ENCODE data around the gene ST7. TPM values are rescaled to one million over a fixed set of nuclear protein-coding genes. Genes with fewer than 3 reads are reported as not detected.

ST7 gene
- total and polyA plus RNA-seq, 2 experiments from 2014 or later = 9.9 to 18.3 TPM

GRCh38 chr7:117053432-117053831 lies 100.1 kb downstream of the ST7 start:
- Histone ChIP-seq H4K20me1 (replicated peaks; ENCODE audit: insufficient read depth) (no peaks in the 10 kb centered on the region), H3K36me3 (ENCODE audit: insufficient read depth) (no peaks in the 10 kb centered on the region), H3K4me3 (no peak overlapping the region), H3F3A (replicated peaks; ENCODE audit: low read depth) (no peaks in the 10 kb centered on the region), H3K79me2 (replicated peaks; ENCODE audit: insufficient read depth) (no peaks in the 10 kb centered on the region), H3K27me3 (ENCODE audit: insufficient read depth) (no peaks in the 10 kb centered on the region), H3K9me2 (ENCODE audit: insufficient read depth) (no peaks in the 10 kb centered on the region), H2AFZ (no peak overlapping the region), H3K4me1 (ENCODE audit: insufficient read depth) (no peaks in the 10 kb centered on the region), H3K27ac (ENCODE audit: low read depth) (no peak overlapping the region), H3K4me2 (no peak overlapping the region)
- H3K27ac Mint-ChIP-seq = no peak overlapping the region
- no peak overlapping the region for H3K4me3 Mint-ChIP-seq
- no peaks in the 10 kb centered on the region for H3K36me3 Mint-ChIP-seq (ENCODE audit: low read depth)
- peaks cover 2% of the 10 kb centered on the region; the same call in 1 of the 3 replicates for H3K4me1 Mint-ChIP-seq
- DNase-seq (ENCODE audit: low spot score) (no peak), ATAC-seq (peak; percentile 40; the same call in 2 of the 3 replicates)
- TF ChIP-seq ZNF114 (CRISPR knock-in tag; IDR thresholded peaks at IDR 0.05) (no peak), JUNB (IDR thresholded peaks at IDR 0.05; ENCODE audit: unreplicated experiment) (no peak), REST (IDR thresholded peaks at IDR 0.05; ENCODE audit: unreplicated experiment) (no peak), EZH2phosphoT487 (IDR thresholded peaks at IDR 0.05; ENCODE audit: unreplicated experiment) (no peak), STAT1 (IDR thresholded peaks at IDR 0.05; ENCODE audit: unreplicated experiment) (no peak), NANOG (IDR thresholded peaks at IDR 0.05; ENCODE audit: borderline replicate concordance) (no peak), ETS1 (IDR thresholded peaks at IDR 0.05) (no peak), POLR2AphosphoS5 (IDR thresholded peaks at IDR 0.05; ENCODE audit: low read depth) (no peak), EZH2 (IDR thresholded peaks at IDR 0.05; ENCODE audit: low read depth, unreplicated experiment) (no peak), ZNF331 (CRISPR knock-in tag; IDR thresholded peaks at IDR 0.05; ENCODE audit: low read depth) (no peak), CREB1 (CRISPR knock-in tag; IDR thresholded peaks at IDR 0.05; ENCODE audit: low read depth) (no peak), ZNF462 (CRISPR knock-in tag; IDR thresholded peaks at IDR 0.05) (no peak), CTCF (conservative IDR thresholded peaks at IDR 0.05; ENCODE audit: low read depth in 2 of 2) (no peak)
- peaks cover 4% of the 10 kb centered on the region; the same call in 2 of the 3 replicates for H3K9me3 Mint-ChIP-seq
- H3K27me3 Mint-ChIP-seq (ENCODE audit: insufficient read depth, low read depth, poor library complexity) = no peaks in the 10 kb centered on the region
